ENCODE measurements around the gene CD59. TPM values are rescaled to one million over a fixed set of nuclear protein-coding genes. Genes with fewer than 3 reads are reported as not detected.

The CD59 gene
- total RNA-seq, 1 experiment from 2014 or later, result 204 TPM

DNA sequence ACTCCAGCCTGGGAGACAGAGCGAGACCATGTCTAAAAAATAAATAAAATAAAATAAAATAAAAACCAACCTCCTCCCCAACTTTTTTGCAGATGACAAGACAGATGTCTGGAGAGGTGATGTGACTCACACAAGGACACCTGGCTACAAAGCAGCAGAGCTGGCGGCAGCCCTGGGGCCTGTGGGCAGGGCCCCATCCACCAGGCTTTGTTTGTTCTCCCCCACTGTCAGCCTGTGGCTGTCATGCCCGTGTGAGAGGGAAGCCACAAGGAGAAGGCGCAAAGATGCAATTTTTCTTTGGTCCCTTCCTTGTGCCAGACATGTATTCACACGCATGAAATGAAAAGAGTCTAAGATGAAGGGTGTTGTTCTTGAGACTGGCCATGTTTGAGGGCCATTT lies 16.6 kb downstream of the CD59 start:
- ChIA-PET POLR2A (ENCODE audit: low non-redundant PET) (no interaction called here), CTCF (no interaction called here)
- Histone ChIP-seq H3K27ac (ENCODE audit: low read depth, low read length, poor library complexity, severe bottlenecking) (no peak overlapping the region), H3K36me3 (ENCODE audit: insufficient read depth, low read length, poor library complexity, severe bottlenecking) (peaks cover 17% of the 10 kb centered on the region), H3K9me3 (ENCODE audit: low read depth, low read length, poor library complexity, severe bottlenecking) (no peaks in the 10 kb centered on the region), H3K4me3 (ENCODE audit: low read depth, low read length, poor library complexity, severe bottlenecking) (no peak overlapping the region), H3K4me1 (ENCODE audit: insufficient read depth, low read length, poor library complexity, severe bottlenecking) (peaks cover 13% of the 10 kb centered on the region), H3K27me3 (replicated peaks; ENCODE audit: insufficient read depth, low read depth, low read length, poor library complexity) (no peaks in the 10 kb centered on the region)
- intact Hi-C loops (cut with micrococcal nuclease; ENCODE audit: unreplicated experiment), result loop anchor here (5.0 kb wide), 1 partner anchor 108 kb away; no protein-coding TSS in a partner anchor
- no TSS peak for BruUV-seq (replicated peaks)
- TF ChIP-seq, protein P1, sequence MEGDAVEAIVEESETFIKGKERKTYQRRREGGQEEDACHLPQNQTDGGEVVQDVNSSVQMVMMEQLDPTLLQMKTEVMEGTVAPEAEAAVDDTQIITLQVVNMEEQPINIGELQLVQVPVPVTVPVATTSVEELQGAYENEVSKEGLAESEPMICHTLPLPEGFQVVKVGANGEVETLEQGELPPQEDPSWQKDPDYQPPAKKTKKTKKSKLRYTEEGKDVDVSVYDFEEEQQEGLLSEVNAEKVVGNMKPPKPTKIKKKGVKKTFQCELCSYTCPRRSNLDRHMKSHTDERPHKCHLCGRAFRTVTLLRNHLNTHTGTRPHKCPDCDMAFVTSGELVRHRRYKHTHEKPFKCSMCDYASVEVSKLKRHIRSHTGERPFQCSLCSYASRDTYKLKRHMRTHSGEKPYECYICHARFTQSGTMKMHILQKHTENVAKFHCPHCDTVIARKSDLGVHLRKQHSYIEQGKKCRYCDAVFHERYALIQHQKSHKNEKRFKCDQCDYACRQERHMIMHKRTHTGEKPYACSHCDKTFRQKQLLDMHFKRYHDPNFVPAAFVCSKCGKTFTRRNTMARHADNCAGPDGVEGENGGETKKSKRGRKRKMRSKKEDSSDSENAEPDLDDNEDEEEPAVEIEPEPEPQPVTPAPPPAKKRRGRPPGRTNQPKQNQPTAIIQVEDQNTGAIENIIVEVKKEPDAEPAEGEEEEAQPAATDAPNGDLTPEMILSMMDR (conservative IDR thresholded peaks at IDR 0.05; ENCODE audit: low read depth, low read length), result no peak
- no peak for TF ChIP-seq EZH2 (IDR thresholded peaks at IDR 0.05; ENCODE audit: borderline replicate concordance, low read depth, low read length, poor library complexity, severe bottlenecking)
- DNase-seq (ENCODE audit: low spot score), result no peak

DNA sequence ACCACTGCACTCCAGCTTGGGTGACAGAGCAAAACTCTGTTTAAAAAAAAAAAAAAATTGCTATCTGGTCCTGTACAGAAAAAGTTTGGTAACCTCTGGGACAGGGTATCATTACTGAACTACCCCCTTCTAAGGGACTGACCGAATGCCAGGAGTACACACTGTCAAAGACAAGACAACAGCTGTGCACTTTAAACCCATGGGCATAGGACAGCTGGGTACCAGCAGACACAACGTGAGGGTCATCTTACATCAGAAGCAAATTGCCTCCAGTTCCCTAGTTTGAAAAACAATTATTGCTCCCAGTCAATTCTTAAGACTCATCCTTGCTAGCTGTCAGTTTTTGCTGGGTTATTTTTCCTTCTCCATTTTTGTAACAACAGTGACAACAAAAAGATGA lies 17.8 kb downstream of the CD59 start:
- ChIA-PET CTCF (no interaction called here), POLR2A (ENCODE audit: low non-redundant PET) (no interaction called here)
- intact Hi-C loops (cut with micrococcal nuclease; ENCODE audit: unreplicated experiment), result loop anchor here (5.0 kb wide), 1 partner anchor 109 kb away; no protein-coding TSS in a partner anchor
- Histone ChIP-seq H3K4me1 (ENCODE audit: insufficient read depth, low read length, poor library complexity, severe bottlenecking) (peaks cover 9% of the 10 kb centered on the region), H3K27me3 (replicated peaks; ENCODE audit: insufficient read depth, low read depth, low read length, poor library complexity) (no peaks in the 10 kb centered on the region), H3K4me3 (ENCODE audit: low read depth, low read length, poor library complexity, severe bottlenecking) (no peak overlapping the region), H3K9me3 (ENCODE audit: low read depth, low read length, poor library complexity, severe bottlenecking) (no peaks in the 10 kb centered on the region), H3K36me3 (ENCODE audit: insufficient read depth, low read length, poor library complexity, severe bottlenecking) (peaks cover 17% of the 10 kb centered on the region), H3K27ac (ENCODE audit: low read depth, low read length, poor library complexity, severe bottlenecking) (no peak overlapping the region)
- TF ChIP-seq, protein P1 (conservative IDR thresholded peaks at IDR 0.05; ENCODE audit: low read depth, low read length), result no peak
- no peak for TF ChIP-seq EZH2 (IDR thresholded peaks at IDR 0.05; ENCODE audit: borderline replicate concordance, low read depth, low read length, poor library complexity, severe bottlenecking)
- no peak for DNase-seq (ENCODE audit: low spot score)
- BruUV-seq (replicated peaks), result no TSS peak

DNA sequence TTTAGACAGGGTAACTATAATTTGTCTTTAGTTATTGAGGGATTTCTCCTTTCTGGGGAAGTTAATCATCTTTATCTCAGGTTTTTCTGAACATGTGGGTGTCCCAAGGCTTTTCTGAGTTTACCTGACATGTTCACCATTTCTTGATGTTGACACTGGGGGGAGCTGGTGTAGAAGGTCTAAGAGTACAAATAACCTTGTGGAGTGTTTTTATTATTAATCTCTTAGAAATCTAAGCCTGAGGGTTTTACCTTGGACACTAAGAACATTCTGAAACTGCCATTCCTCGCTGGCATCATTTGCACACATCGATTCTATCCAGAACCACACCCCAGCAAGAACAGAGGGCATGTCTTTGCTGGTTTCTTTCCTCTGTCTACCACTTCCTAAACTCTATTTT lies 20.0 kb downstream of the CD59 start:
- ChIA-PET POLR2A (ENCODE audit: low non-redundant PET) (interaction anchor here (0.7 kb wide), 1 partner anchor 36 kb away, joined by 3 read pairs; no protein-coding TSS in a partner anchor), CTCF (interaction anchor here (4.7 kb wide), 1 partner anchor 26 kb away, joined by 32 read pairs; no protein-coding TSS in a partner anchor)

More for the DNA sequence above, 20.0 kb downstream of the CD59 start:
- no peak for TF ChIP-seq EZH2 (IDR thresholded peaks at IDR 0.05; ENCODE audit: borderline replicate concordance, low read depth, low read length, poor library complexity, severe bottlenecking)
- TF ChIP-seq, protein P1 (conservative IDR thresholded peaks at IDR 0.05; ENCODE audit: low read depth, low read length), result peak; percentile 71
- Histone ChIP-seq H3K4me1 (ENCODE audit: insufficient read depth, low read length, poor library complexity, severe bottlenecking) (peaks cover 9% of the 10 kb centered on the region), H3K27ac (ENCODE audit: low read depth, low read length, poor library complexity, severe bottlenecking) (no peak overlapping the region), H3K27me3 (replicated peaks; ENCODE audit: insufficient read depth, low read depth, low read length, poor library complexity) (no peaks in the 10 kb centered on the region), H3K9me3 (ENCODE audit: low read depth, low read length, poor library complexity, severe bottlenecking) (no peaks in the 10 kb centered on the region), H3K4me3 (ENCODE audit: low read depth, low read length, poor library complexity, severe bottlenecking) (no peak overlapping the region), H3K36me3 (ENCODE audit: insufficient read depth, low read length, poor library complexity, severe bottlenecking) (peaks cover 17% of the 10 kb centered on the region)
- DNase-seq (ENCODE audit: low spot score), result peak; percentile 70
- intact Hi-C loops (cut with micrococcal nuclease; ENCODE audit: unreplicated experiment), result loop anchor here (5.0 kb wide), 1 partner anchor 111 kb away; no protein-coding TSS in a partner anchor
- BruUV-seq (replicated peaks), result no TSS peak
